ENCODE measurements around the gene C3orf80.

DNA sequence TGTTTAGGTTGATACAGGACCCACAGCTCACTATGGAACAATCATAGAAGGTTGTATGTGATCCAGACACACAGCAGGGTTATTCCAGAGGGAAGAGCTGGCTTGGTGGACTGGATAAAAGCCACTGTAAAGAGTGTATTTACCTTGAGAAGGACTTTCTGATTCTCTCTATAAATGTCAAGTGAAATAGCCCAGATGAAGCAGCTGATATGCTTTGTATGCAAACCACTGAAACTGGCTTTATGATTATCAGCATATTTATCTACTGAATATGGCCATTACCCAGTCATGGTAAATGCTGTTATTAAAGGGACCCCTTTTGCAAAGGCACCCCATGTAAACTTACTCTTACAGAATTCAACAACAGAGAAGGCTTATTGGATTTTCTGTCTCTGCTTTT lies 28.1 kb downstream of the C3orf80 start:
- no peak for TF ChIP-seq POLR2A (IDR thresholded peaks at IDR 0.05)
- TF ChIP-seq, protein P1, sequence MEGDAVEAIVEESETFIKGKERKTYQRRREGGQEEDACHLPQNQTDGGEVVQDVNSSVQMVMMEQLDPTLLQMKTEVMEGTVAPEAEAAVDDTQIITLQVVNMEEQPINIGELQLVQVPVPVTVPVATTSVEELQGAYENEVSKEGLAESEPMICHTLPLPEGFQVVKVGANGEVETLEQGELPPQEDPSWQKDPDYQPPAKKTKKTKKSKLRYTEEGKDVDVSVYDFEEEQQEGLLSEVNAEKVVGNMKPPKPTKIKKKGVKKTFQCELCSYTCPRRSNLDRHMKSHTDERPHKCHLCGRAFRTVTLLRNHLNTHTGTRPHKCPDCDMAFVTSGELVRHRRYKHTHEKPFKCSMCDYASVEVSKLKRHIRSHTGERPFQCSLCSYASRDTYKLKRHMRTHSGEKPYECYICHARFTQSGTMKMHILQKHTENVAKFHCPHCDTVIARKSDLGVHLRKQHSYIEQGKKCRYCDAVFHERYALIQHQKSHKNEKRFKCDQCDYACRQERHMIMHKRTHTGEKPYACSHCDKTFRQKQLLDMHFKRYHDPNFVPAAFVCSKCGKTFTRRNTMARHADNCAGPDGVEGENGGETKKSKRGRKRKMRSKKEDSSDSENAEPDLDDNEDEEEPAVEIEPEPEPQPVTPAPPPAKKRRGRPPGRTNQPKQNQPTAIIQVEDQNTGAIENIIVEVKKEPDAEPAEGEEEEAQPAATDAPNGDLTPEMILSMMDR (IDR thresholded peaks at IDR 0.05 in 8 of 11, conservative IDR thresholded peaks at IDR 0.05 in 3 of 11): no peak

All from spleen (tissue), 7 donors.